GM13977 (cell line): ENCODE data around the gene CYTH4.

Experiments used
- DNase-seq: peaks from one replicate; pipeline ENCODE4 v3.0.0; 2012; ENCODE audit warnings: low spot score
- CTCF ChIP-seq: IDR thresholded peaks from 2 replicates; pipeline ENCODE4 v1.5.1; 2012; ENCODE audit warnings: mild to moderate bottlenecking, control low read depth; ENCODE audit not compliant: insufficient read depth; ENCODE audit errors: extremely low read depth, missing control alignments
- in situ Hi-C: fragments of 300-500 bp; cut with MboI; formaldehyde crosslinking; loops from one replicate; pipeline ENCODE4 v1.12.0; 2022; ENCODE audit warnings: low sequenced_read_pairs, low pct_unique_long_range_greater_than_20kb, mixed read lengths, inconsistent platforms; ENCODE audit not compliant: unreplicated experiment

CYTH4 gene

GRCh38 chr22:37295946-37296345 is 13.6 kb downstream of the CYTH4 start:
- no peak for DNase-seq
- in situ Hi-C loops: no loop called here
- no peak for TF ChIP-seq CTCF

GRCh38 chr22:37298748-37299495 is 16.6 kb downstream of the CYTH4 start:
- TF ChIP-seq CTCF: no peak
- in situ Hi-C loops: no loop called here
- no peak for DNase-seq

GRCh38 chr22:37299969-37300509 is 17.7 kb downstream of the CYTH4 start:
- DNase-seq: no peak
- in situ Hi-C loops: no loop called here
- no peak for TF ChIP-seq CTCF

DNA sequence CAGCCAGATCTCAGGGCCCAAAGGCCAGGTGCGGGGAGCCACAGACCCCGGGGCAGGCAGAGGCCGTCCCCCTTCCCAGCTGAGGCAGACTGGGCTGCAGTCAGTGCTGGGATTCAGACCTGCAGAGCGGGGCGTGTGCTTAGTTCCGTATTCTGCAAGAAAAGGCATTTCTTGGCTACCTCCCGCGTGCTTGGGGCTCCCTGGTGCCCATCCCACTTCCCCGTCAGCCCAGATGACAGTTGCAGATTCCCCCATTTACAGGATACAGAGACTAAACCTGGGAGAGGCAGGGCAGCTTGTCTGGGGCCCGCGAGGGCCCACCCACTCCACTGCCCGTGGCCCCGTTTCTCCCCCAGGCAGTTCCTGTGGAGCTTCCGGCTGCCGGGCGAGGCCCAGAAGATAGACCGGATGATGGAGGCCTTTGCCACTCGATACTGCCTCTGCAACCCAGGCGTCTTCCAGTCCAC is 18.3 kb downstream of the CYTH4 start:
- TF ChIP-seq CTCF: no peak
- in situ Hi-C loops: no loop called here
- no peak for DNase-seq

DNA sequence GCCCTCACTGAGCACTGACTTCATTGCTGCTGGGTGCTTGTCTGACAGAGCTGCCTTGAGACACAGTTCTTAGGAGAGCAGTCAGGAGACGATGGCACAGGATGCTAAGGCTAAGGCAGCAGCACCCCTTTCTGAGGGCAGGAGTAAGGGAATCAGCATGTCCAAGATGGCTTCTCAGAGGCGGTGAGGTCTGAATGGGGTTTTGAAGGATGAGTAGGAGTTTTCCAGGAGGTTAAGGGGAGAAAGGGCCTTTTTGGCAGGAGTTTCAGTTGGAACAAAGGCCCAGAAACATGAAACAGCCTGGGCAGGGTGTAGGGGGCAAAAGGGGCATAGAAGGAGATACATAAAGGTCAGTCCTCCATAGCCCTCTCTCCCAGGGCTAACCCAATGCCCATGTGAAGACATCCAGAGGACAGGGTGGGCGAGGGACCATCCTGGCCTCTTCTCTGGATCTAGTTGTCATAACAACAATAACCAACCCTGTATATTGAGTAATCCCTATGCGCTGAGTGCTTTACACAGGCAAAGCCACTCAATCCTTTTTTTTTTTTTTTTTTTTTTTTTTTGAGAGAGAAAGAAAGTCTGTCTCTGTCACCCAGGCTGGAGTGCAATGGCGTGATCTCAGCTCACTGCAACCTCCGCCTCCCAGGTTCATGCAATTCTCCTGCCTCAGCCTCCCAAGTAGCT is 19.0 kb downstream of the CYTH4 start:
- TF ChIP-seq CTCF: no peak
- no peak for DNase-seq
- in situ Hi-C loops: no loop called here

DNA sequence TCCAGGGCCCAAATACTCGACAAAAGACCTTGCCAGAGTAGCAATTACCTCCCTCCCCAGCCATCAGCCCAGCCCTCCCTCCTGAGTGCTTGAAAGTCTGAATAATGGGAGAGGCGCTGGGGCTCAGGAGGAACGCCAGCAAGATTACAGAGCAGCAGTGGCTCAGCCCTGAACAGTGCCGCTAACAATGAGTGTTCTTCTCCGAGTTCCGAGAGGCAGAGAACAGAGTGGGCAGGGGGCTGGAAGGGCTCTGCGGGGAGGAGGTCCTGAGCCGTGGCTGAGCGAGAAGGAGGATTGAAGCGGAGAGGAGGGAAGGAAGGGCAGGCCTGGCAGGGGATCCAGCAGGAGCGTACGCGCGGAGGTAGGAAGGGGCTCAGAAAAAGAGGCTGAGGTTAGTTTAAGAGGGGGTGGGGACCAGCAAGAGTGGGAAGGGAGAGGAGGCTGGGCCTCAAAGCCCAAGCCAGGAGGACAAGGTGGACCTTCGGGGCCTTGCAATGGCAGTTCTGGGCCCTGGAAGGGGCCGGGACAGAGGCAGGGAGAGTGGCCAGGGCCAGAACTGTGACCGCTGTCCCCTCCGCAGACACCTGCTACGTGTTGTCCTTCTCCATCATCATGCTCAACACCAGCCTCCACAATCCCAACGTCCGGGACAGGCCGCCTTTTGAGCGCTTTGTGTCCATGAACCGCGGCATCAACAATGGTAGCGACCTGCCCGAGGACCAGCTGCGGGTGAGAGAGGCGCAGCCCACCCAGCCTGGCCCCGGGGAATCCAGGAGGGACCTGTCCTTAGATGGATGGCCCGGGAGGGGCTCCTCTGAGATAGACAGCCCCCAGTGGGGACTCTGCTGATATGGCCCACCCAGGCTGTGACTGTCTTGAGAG is 20.6 kb downstream of the CYTH4 start:
- TF ChIP-seq CTCF: no peak
- in situ Hi-C loops: no loop called here
- DNase-seq: no peak
